Naive thymus-derived CD8-positive, alpha-beta T cell (primary cell): ENCODE measurements around the gene KCNAB2. TPM values are rescaled to one million over a fixed set of nuclear protein-coding genes. Genes with fewer than 3 reads are reported as not detected.

Experiments
- ATAC-seq, 2 donors: fragments of 150-1000 bp; cut with Tn5 transposase in 1 of 2; sonication (Bioruptor Pico), chemical (Tn5 transposase) in 1 of 2; 1 replicate in 1 of 2; 2 replicates in 1 of 2; pipeline ENCODE4 v1.10.0; 2021; ENCODE audit warnings: mild to moderate bottlenecking in 2 of 2, moderate library complexity in 2 of 2
- POLR2A ChIA-PET: fragments of 350-600 bp; sonication (Branson Sonifier 250); formaldehyde crosslinking; loops from one replicate; lab custom pipeline; 2021; ENCODE audit warnings: antibody characterized with exemption; lab: Charles Lee
- DNase-seq, 10 donors: peaks; one replicate each; pipeline versions ENCODE4 v3.0.0 to v3.0.0-alpha.2; 2020 to 2022
- H3K27ac Mint-ChIP-seq, 10 donors: one replicate each; pipeline ENCODE4 v1.8.0; 2020 to 2022; ENCODE audit warnings: mild to moderate bottlenecking in 10 of 10, mixed read lengths in 10 of 10, moderate library complexity in 4 of 10, inconsistent platforms in 1 of 10
- H3K27me3 Mint-ChIP-seq, 5 donors: one replicate each; pipeline ENCODE4 v1.8.0; 2021 to 2022; ENCODE audit warnings: mixed read lengths in 5 of 5
- H3K36me3 Mint-ChIP-seq, 3 donors: one replicate each; pipeline ENCODE4 v1.8.0; 2020 to 2022; ENCODE audit warnings: mixed read lengths in 3 of 3, mild to moderate bottlenecking in 2 of 3, inconsistent platforms in 1 of 3
- H3K4me1 Mint-ChIP-seq, 4 donors: one replicate each; pipeline ENCODE4 v1.8.0; 2021 to 2022; ENCODE audit warnings: mixed read lengths in 4 of 4
- H3K4me3 Mint-ChIP-seq, 10 donors: one replicate each; pipeline ENCODE4 v1.8.0; 2020 to 2022; ENCODE audit warnings: mild to moderate bottlenecking in 10 of 10, mixed read lengths in 10 of 10, moderate library complexity in 6 of 10, inconsistent platforms in 1 of 10
- H3K9me3 Mint-ChIP-seq, 9 donors: one replicate each; pipeline ENCODE4 v1.8.0; 2020 to 2022; ENCODE audit warnings: mixed read lengths in 9 of 9, mild to moderate bottlenecking in 3 of 9, inconsistent platforms in 1 of 9, moderate library complexity in 1 of 9
- polyA plus RNA-seq, 3 donors: library from polyadenylated mRNA; unstranded; fragments of 300-500 nt; fragmentation: Illumina TruSeq; gene quantifications; one replicate each; pipeline ENCODE4 v1.2.3, GENCODE V29; 2021
- total RNA-seq, 8 experiments: library from RNA in 2 of 8; stranded (reverse) in 2 of 8; gene quantifications; one replicate each; pipeline ENCODE4 v1.2.3 and lab custom pipeline; 2021 to 2026

The KCNAB2 gene
- total and polyA plus RNA-seq, 5 experiments from 2014 or later: 17.8 to 190 (median 46.6) TPM

DNA sequence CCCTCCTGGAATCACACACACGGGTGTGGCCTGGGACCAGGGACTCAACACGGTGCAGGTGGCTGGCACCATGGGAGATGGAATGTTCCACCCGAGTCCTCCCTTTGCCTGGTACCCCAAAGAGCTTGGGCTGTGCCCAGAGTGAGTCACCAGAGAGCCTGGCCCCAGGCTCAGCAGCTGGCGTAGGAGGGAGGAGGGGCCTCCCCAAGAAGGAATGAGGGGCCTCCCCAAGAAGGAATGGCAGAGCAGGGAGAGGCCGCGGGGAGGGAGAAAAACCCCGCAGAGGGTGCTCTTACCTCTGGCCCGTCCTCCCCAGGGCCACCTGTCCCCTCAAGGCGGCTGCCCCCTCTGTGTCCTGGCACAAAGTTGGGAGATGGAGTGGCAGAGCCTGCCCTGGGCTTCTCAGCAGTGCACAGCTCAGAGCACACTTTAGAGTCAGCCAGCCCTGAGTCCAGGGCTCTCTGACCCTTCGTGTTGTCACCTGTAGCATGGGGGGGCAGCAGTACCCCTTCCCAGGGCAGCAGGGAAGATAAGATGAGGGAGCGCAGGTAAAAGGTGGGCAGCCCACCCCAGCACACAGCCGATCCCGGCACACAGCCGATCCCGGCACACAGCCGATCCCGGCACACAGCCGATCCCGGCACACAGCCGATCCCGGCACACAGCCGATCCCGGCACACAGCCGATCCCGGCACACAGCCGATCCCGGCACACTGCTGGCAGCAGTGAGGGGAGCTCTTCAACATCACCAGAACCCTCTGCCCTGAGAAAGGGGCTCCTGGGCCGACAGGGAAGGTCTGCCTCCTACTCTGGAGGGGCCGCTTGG is 20.2 kb upstream of the KCNAB2 start:
- peaks cover 32 to 52% (median 49%) of the 10 kb centered on the region in 4 donors for H3K4me1 Mint-ChIP-seq
- H3K4me3 Mint-ChIP-seq: peak overlapping the region; percentile 85 to 99 (median 93)
- H3K27me3 Mint-ChIP-seq: no peaks in the 10 kb centered on the region
- peaks cover 0 to 13% (median 0%) of the 10 kb centered on the region in 9 donors for H3K9me3 Mint-ChIP-seq
- POLR2A ChIA-PET: interaction anchor here (0.8 to 8.0 kb wide), 7 partner anchors 10 to 57 kb away, joined by 3 to 133 read pairs (median 3); partner anchors contain the start of gene NPHP4
- no peak for DNase-seq
- H3K36me3 Mint-ChIP-seq: peaks cover 0 to 14% (median 2%) of the 10 kb centered on the region in 3 donors
- ATAC-seq: no peak
- peak overlapping the region; percentile 79 to 99 (median 96) for H3K27ac Mint-ChIP-seq

DNA sequence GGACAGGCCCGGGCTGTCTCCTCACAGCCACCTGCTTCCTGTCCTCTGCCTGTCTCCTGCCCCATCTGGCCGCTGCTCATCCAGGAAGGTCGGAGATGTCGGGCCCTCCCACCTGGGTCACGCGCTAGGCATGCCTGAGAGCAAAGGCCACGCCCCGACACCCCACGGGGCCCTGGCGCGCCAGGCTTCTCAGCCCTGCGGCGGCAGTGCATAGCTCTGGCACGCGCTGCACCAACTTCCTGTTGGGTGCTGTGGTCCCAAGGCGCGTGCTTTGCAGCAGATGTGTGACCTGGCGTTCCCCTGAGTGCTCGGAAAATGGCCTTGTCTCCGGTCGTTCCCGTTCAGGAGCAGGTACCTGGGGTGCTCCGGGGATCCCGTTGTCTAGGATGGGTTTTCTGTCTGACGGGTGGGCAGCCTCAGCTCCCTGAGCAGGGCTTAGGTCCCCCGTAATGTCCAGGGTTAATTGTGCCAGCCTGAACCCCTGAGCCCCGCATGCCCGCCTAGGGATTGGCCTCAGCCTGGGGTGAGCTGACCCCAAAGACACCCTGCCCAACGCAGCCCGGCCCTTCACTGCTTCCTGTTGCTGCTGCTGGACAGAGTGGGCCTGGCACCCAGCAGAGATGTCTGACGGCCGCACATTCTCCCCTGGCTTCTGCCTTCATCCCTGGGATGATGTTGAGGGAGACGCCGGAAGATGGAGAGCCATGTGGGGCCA is 19.4 kb upstream of the KCNAB2 start:
- peaks cover 0 to 16% (median 5%) of the 10 kb centered on the region in 3 donors for H3K36me3 Mint-ChIP-seq
- peaks cover 0 to 12% (median 0%) of the 10 kb centered on the region in 9 donors for H3K9me3 Mint-ChIP-seq
- peak; percentile 84 to 90 for ATAC-seq
- POLR2A ChIA-PET: interaction anchor here (0.6 to 8.0 kb wide), 10 partner anchors 8 to 454 kb away, joined by 3 to 133 read pairs (median 4); partner anchors contain the start of gene NPHP4
- H3K27me3 Mint-ChIP-seq: no peaks in the 10 kb centered on the region
- DNase-seq: peak; percentile 82 to 95 (median 89)
- H3K27ac Mint-ChIP-seq: peak overlapping the region; percentile 79 to 99 (median 96)
- H3K4me1 Mint-ChIP-seq: peaks cover 40 to 60% (median 56%) of the 10 kb centered on the region in 4 donors
- peak overlapping the region; percentile 85 to 99 (median 93) for H3K4me3 Mint-ChIP-seq

DNA sequence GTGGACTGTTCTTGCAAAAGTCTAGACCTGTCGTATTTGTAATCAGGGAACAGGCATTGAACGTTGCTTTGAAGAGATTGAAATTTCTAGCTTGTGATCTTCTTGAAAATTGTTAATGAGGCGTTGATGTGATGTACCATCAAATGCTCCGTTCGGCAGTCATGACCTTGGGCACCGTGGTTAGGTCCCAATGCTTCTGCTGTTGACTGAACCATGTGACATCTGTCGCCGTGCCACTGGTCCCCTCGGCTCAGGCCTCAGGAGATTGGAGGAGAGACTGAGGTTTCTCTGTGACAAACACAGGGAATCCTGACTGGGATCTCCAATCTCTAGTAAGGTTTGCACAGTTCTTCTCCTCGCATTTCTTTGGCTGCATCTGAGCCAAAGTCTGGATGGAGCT is 18.1 kb upstream of the KCNAB2 start:
- DNase-seq: peak in 1 of 10 donors; percentile 60
- Mint-ChIP-seq H3K36me3 (peaks cover 0 to 27% (median 5%) of the 10 kb centered on the region in 3 donors), H3K27ac (peak overlapping the region; percentile 79 to 99 (median 96)), H3K4me1 (peaks cover 40 to 70% (median 70%) of the 10 kb centered on the region in 4 donors), H3K4me3 (peak overlapping the region; percentile 85 to 99 (median 93)), H3K9me3 (no peaks in the 10 kb centered on the region), H3K27me3 (no peaks in the 10 kb centered on the region)
- ATAC-seq: no peak
- POLR2A ChIA-PET: interaction anchor here (1.4 to 8.0 kb wide), 3 partner anchors 9 to 34 kb away, joined by 5 to 133 read pairs (median 10); partner anchors contain the start of gene NPHP4

DNA sequence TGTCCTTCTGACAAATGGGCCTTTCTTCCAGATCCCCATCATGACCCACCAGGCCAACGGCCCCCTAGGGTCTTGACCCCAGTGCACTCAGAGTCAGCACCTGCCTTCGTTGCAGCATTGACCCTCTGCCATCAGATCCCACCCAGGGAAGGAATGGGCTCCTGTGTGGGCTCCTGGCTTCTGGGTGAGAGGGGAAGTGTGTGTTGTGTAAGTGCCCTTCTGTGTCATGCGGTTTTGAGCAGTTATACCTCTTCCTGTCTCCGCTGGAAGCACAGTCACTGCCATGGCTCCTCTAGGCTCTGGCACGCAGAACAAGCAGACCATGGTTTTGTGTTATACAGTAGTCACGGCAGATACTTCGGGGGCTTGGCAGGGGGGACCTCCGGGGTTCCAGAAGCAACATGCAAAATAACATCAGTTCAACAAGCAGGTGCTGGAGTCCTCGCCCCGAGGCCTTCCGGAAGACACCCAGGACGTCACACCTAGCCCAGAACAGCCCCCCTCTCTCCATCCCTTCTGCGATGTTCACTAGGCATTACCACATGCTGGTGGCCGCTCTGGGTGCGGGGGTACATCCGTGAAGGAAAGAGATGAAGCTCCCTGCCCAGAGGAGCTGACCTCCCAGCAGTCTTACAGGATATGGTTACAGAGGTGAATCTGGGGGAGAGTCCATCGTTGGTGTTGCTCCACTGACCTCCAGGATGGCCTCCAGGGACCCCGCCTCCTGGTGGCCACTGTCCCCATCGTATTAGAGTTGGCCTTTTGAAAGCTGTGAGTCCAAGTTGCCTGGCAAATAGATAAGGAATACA is 17.4 kb upstream of the KCNAB2 start:
- no peaks in the 10 kb centered on the region for H3K9me3 Mint-ChIP-seq
- peaks cover 0 to 30% (median 5%) of the 10 kb centered on the region in 3 donors for H3K36me3 Mint-ChIP-seq
- H3K27me3 Mint-ChIP-seq: no peaks in the 10 kb centered on the region
- POLR2A ChIA-PET: interaction anchor here (0.6 to 8.0 kb wide), 5 partner anchors 10 to 581 kb away, joined by 3 to 133 read pairs (median 5); partner anchors contain the start of gene NPHP4
- peaks cover 47 to 77% (median 76%) of the 10 kb centered on the region in 4 donors for H3K4me1 Mint-ChIP-seq
- DNase-seq (peak in 9 of 10 donors; percentile 39 to 83 (median 74)), ATAC-seq (peak; percentile 47 to 73)
- H3K4me3 Mint-ChIP-seq: peak overlapping the region; percentile 85 to 99 (median 93)
- peak overlapping the region; percentile 79 to 99 (median 96) for H3K27ac Mint-ChIP-seq

DNA sequence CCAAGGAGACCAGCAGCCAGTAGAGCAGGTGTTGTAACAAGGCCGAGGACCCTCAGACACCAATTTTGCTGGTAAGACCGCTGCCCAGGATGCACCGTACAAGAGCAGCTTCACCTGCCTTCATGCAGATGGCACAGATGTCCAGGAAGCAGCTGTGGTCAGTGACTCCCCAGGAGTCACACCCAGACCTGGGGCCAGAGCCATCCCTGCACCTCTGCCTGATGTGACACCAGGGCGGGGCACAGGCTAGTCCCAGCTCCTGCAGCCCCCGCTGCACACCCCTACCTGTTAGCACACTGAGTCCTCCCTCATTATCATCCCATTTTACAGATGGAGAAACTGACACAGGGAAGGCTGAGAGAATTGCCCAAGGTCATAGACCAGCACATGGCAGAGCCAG is 16.3 kb upstream of the KCNAB2 start:
- H3K27me3 Mint-ChIP-seq: no peaks in the 10 kb centered on the region
- DNase-seq: no peak
- peak overlapping the region; percentile 20 to 99 (median 88) for H3K27ac Mint-ChIP-seq
- peaks cover 48 to 88% (median 83%) of the 10 kb centered on the region in 4 donors for H3K4me1 Mint-ChIP-seq
- peaks cover 0 to 32% (median 5%) of the 10 kb centered on the region in 3 donors for H3K36me3 Mint-ChIP-seq
- POLR2A ChIA-PET: interaction anchor here (8.0 kb wide), 1 partner anchor 36 kb away, joined by 133 read pairs; the partner anchor contains the start of gene NPHP4
- no peak for ATAC-seq
- peak overlapping the region in 9 of 10 donors; percentile 20 to 99 (median 77) for H3K4me3 Mint-ChIP-seq
- H3K9me3 Mint-ChIP-seq: no peaks in the 10 kb centered on the region

DNA sequence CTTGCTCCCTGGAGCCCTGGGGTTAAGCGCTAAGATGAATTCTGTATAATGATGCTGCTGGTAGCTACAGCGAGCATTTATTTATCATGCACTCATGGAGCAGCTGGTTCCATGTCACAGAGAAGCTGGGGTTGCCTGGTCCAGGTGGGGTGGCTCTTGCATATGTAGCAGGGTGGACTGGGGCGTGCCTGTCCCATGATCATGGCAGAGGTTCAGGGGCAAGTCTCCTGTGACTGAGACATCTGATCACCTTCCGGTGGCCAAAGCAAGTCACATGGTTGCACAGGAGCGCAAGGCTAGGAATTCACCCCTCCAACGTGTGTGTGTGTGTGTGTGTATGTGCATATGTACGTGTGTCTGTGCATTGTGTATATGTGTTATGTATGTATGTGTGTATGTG is 15.6 kb upstream of the KCNAB2 start:
- H3K9me3 Mint-ChIP-seq: no peaks in the 10 kb centered on the region
- POLR2A ChIA-PET: interaction anchor here (8.0 kb wide), 1 partner anchor 36 kb away, joined by 133 read pairs; the partner anchor contains the start of gene NPHP4
- no peaks in the 10 kb centered on the region for H3K27me3 Mint-ChIP-seq
- peaks cover 52 to 92% (median 87%) of the 10 kb centered on the region in 4 donors for H3K4me1 Mint-ChIP-seq
- peaks cover 0 to 39% (median 7%) of the 10 kb centered on the region in 3 donors for H3K36me3 Mint-ChIP-seq
- H3K4me3 Mint-ChIP-seq: peak overlapping the region; percentile 2 to 99 (median 68)
- ATAC-seq: no peak
- peak overlapping the region; percentile 0 to 99 (median 74) for H3K27ac Mint-ChIP-seq
- DNase-seq: no peak

DNA sequence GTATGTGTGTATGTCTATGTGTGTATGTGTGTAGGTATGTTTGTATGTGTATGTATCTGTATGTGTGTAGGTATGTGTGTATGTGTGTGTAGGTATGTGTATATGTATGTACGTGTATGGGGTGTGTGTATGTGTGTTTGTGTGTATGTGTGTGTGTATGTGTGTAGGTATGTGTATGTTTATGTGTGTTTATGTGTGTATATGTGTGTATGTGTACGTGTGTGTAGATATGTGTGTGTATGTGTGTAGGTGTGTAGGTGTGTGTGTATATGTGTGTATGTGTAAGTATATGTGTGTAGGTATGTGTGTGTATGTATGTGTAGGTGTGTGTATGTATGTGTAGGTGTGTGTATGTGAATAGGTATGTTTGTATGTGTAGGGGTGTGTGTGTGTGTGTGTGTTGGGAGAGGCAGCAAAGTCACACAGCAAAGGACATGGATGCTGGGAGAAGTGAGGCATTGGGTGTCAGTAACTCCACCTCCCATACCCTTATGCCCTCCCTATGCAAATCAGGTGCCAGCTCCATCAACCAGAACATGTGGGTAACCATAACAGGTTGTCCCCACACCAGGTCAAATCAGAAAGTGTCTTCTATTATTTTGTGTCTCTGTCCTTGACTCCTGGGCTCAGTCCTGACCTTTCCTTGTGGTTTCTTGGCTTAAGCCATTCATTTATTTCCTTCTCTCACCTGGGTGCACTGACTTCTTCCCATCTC is 15.0 kb upstream of the KCNAB2 start:
- peaks cover 55 to 93% (median 88%) of the 10 kb centered on the region in 4 donors for H3K4me1 Mint-ChIP-seq
- no peaks in the 10 kb centered on the region for H3K27me3 Mint-ChIP-seq
- ATAC-seq (no peak), DNase-seq (no peak)
- peak overlapping the region; percentile 0 to 99 (median 74) for H3K27ac Mint-ChIP-seq
- H3K4me3 Mint-ChIP-seq: peak overlapping the region; percentile 20 to 99 (median 68)
- no peaks in the 10 kb centered on the region for H3K9me3 Mint-ChIP-seq
- POLR2A ChIA-PET: interaction anchor here (0.6 to 8.0 kb wide), 2 partner anchors 37 to 338 kb away, joined by 3 to 133 read pairs; partner anchors contain the start of gene NPHP4
- H3K36me3 Mint-ChIP-seq: peaks cover 0 to 44% (median 8%) of the 10 kb centered on the region in 3 donors

DNA sequence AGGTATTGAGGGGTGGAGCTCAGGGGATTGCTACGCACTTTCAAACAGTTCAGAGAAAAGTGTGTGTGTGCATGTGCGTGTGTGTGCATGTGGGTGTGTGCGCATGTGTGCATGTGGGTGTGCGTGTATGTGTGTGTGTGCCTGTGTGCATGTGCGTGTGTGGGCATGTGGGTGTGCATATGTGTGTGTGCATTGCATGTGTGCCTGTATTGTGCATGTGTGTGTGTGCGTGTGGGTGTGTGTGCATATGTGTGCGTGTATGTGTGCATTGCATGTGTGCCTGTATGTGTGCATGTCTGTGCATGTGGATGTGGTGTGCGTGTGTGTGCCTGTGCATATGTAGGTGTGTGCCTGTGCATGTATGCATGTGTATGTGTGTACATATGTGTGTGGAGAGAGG is 12.6 kb upstream of the KCNAB2 start:
- H3K27ac Mint-ChIP-seq: peak overlapping the region; percentile 11 to 91 (median 54)
- peaks cover 0 to 63% (median 8%) of the 10 kb centered on the region in 3 donors for H3K36me3 Mint-ChIP-seq
- ATAC-seq (no peak), DNase-seq (no peak)
- H3K27me3 Mint-ChIP-seq: no peaks in the 10 kb centered on the region
- POLR2A ChIA-PET: no interaction called here
- H3K9me3 Mint-ChIP-seq: no peaks in the 10 kb centered on the region
- H3K4me3 Mint-ChIP-seq: peak overlapping the region in 8 of 10 donors; percentile 2 to 81 (median 34)
- H3K4me1 Mint-ChIP-seq: peaks cover 48 to 98% (median 92%) of the 10 kb centered on the region in 4 donors

DNA sequence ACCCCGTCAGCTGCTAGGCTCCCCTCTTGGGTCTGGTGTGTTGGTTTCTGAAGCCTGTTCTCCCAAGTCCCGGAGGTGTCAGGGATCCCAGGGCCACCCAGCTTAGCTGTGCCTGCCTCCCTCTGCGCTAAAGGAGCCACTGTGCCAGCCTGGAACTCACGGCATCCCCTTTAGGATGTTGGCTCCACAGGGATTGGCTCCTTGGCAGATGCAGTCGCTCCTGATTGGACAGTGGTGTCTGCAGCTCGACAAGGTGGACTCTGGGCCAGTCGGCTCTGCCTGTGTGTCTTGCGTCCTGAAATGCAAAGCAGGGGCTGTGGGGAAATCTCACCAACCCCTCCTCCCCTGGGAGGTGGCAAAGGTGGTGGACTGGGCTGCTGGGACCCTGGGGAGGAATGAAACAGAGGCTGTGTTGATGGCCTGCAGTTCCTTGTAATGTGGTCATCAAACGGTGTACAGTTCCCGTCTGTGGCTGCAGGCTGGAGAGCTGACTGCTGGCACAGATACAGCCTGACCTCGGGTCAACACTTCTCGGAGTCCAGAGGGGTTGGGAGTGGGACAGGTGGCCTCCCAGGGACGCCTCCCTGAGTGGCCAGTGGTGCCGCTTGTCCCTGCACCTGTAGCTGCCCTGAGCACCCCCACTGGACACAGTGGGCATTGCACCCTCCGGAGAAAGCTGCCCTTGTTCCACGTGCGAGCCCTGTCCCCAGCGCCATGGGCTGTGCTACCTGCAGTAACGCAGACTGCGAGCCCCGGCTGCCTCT is 11.5 kb upstream of the KCNAB2 start:
- POLR2A ChIA-PET: interaction anchor here (1.8 kb wide), 1 partner anchor 8 kb away, joined by 8 read pairs; no protein-coding TSS in a partner anchor
- ATAC-seq (peak; percentile 75 to 80), DNase-seq (peak in 5 of 10 donors; percentile 20 to 38 (median 32))
- peak overlapping the region in 3 of 10 donors; percentile 35 to 93 (median 76) for H3K27ac Mint-ChIP-seq
- H3K4me3 Mint-ChIP-seq: peak overlapping the region in 5 of 10 donors; percentile 24 to 72 (median 51)
- no peaks in the 10 kb centered on the region for H3K9me3 Mint-ChIP-seq
- H3K27me3 Mint-ChIP-seq: no peaks in the 10 kb centered on the region
- peaks cover 0 to 53% (median 8%) of the 10 kb centered on the region in 3 donors for H3K36me3 Mint-ChIP-seq
- H3K4me1 Mint-ChIP-seq: peaks cover 43 to 96% (median 87%) of the 10 kb centered on the region in 4 donors

DNA sequence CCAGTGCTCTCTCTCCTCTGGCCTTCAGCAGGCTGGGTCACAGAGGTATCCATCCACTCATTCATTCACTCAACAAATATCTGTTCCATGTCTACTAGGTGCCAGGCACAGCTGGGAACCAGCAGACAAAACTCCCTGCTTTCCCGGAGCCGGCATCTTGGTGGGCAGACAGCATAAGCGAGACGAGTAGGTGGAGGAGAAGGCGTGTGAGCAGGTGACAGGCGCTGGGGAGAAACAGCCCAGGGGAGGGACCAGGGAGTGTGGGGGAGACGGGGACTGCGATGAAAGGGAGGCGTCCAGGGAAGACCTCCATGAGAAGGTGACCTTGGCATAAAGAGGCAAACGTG is 11.0 kb upstream of the KCNAB2 start:
- Mint-ChIP-seq H3K4me3 (peak overlapping the region in 5 of 10 donors; percentile 30 to 82 (median 51)), H3K9me3 (no peaks in the 10 kb centered on the region), H3K27ac (peak overlapping the region in 8 of 10 donors; percentile 16 to 93 (median 78)), H3K27me3 (no peaks in the 10 kb centered on the region), H3K36me3 (peaks cover 0 to 52% (median 6%) of the 10 kb centered on the region in 3 donors), H3K4me1 (peaks cover 44 to 94% (median 84%) of the 10 kb centered on the region in 4 donors)
- no peak for DNase-seq
- POLR2A ChIA-PET: interaction anchor here (1.8 kb wide), 1 partner anchor 9 kb away, joined by 8 read pairs; no protein-coding TSS in a partner anchor
- no peak for ATAC-seq
